Measurements from ENCODE around the gene LCA5. TPM values are rescaled to one million over a fixed set of nuclear protein-coding genes. Genes with fewer than 3 reads are reported as not detected.
"Not testable (repeated sequence)": the region's sequence is repeated elsewhere in the genome, so short reads cannot be mapped to it uniquely, and the experiment has no call there.

Gene LCA5
- total and polyA plus RNA-seq, 2 donors (not counting 1 experiment from before 2014, with no cell fraction given) = 0.12 to 0.91 TPM

- Histone ChIP-seq H3K27me3 (replicated peaks in 1 of 4; ENCODE audit: control extremely low read depth in 1 of 4, control insufficient read depth in 3 of 4, insufficient read depth in 4 of 4, low read length in 3 of 4) (peaks cover 0 to 5% (median 0%) of the 10 kb centered on the region in 4 experiments), H2AFZ (ENCODE audit: insufficient read depth, low read depth, low read length, poor library complexity, severe bottlenecking) (peak overlapping the region; percentile 99), H3K27ac (ENCODE audit: low read length in 2 of 2) (no peak overlapping the region), H3K4me2 (replicated peaks; ENCODE audit: low read depth, low read length, poor library complexity, severe bottlenecking) (peak overlapping the region; percentile 92), H3K4me3 (ENCODE audit: control extremely low read depth in 1 of 5, extremely low read depth in 1 of 5, insufficient read depth in 1 of 5, low read depth in 2 of 5, low read length in 4 of 5) (peak overlapping the region; percentile 63 to 92 (median 81)), H3K79me2 (ENCODE audit: control insufficient read depth, insufficient read depth, low read length) (no peaks in the 10 kb centered on the region), H3K36me3 (replicated peaks in 1 of 2; ENCODE audit: control extremely low read depth in 1 of 2, control insufficient read depth in 1 of 2, extremely low read depth in 1 of 2, insufficient read depth in 2 of 2, low read length in 1 of 2) (no peaks in the 10 kb centered on the region), H3K9ac (ENCODE audit: low read length) (peak overlapping the region; percentile 83), H3K9me3 (ENCODE audit: control extremely low read depth in 1 of 3, control insufficient read depth in 2 of 3, insufficient read depth in 1 of 3, low read length in 2 of 3) (peaks cover 0 to 4% (median 0%) of the 10 kb centered on the region in 3 donors), H4K20me1 (ENCODE audit: control insufficient read depth, insufficient read depth, low read length, poor library complexity, severe bottlenecking) (no peaks in the 10 kb centered on the region), H3K4me1 (ENCODE audit: control insufficient read depth in 2 of 2, insufficient read depth in 2 of 2, low read length in 2 of 2) (peaks cover 12 to 15% of the 10 kb centered on the region in 2 donors)
- CTCF ChIA-PET = interaction anchor here (0.8 kb wide), 1 partner anchor 330 kb away, joined by 3 read pairs; no protein-coding TSS in a partner anchor
- POLR2A ChIA-PET = no interaction called here
- Mint-ChIP-seq H3K4me3 (no peak overlapping the region), H3K4me1 (no peaks in the 10 kb centered on the region), H3K9me3 (ENCODE audit: insufficient read depth) (no peaks in the 10 kb centered on the region), H3K27me3 (peaks cover 9% of the 10 kb centered on the region), H3K27ac (no peak overlapping the region)
- TF ChIP-seq EZH2 (IDR thresholded peaks at IDR 0.05; ENCODE audit: borderline replicate concordance, insufficient read depth, low read depth, low read length, poor library complexity, severe bottlenecking) = no peak
- no peak for TF ChIP-seq CTCF (IDR thresholded peaks at IDR 0.05)
- ATAC-seq (ENCODE audit: low read depth) = no peak
- DNase-seq = no peak
- intact Hi-C loops (cut with micrococcal nuclease) = loop anchor here (5.0 to 10.0 kb wide), 2 partner anchors 239 to 674 kb away; partner anchors contain the start of gene IRAK1BP1
- WGBS (ENCODE audit: insufficient coverage) = no CpG with 5 or more reads among the region's 14 CpGs
These were observed 1.1 kb upstream of the LCA5 start for GRCh38 chr6:79538106-79538971.

GRCh38 chr6:79536585-79536953 is 661 bp downstream of the LCA5 start:
- CTCF ChIA-PET = no interaction called here
- Mint-ChIP-seq H3K9me3 (ENCODE audit: insufficient read depth) (no peaks in the 10 kb centered on the region), H3K27me3 (peaks cover 9% of the 10 kb centered on the region), H3K4me1 (no peaks in the 10 kb centered on the region), H3K27ac (no peak overlapping the region), H3K4me3 (no peak overlapping the region)
- Histone ChIP-seq H2AFZ (ENCODE audit: insufficient read depth, low read depth, low read length, poor library complexity, severe bottlenecking) (peak overlapping the region; percentile 99), H3K4me3 (ENCODE audit: control extremely low read depth in 1 of 5, extremely low read depth in 1 of 5, insufficient read depth in 1 of 5, low read depth in 2 of 5, low read length in 4 of 5) (peak overlapping the region; percentile 4 to 92 (median 81)), H4K20me1 (ENCODE audit: control insufficient read depth, insufficient read depth, low read length, poor library complexity, severe bottlenecking) (no peaks in the 10 kb centered on the region), H3K27ac (ENCODE audit: low read length in 2 of 2) (peak overlapping the region in 1 of 2 donors; percentile 59), H3K9me3 (ENCODE audit: control extremely low read depth in 1 of 3, control insufficient read depth in 2 of 3, insufficient read depth in 1 of 3, low read length in 2 of 3) (peaks cover 0 to 4% (median 0%) of the 10 kb centered on the region in 3 donors), H3K79me2 (ENCODE audit: control insufficient read depth, insufficient read depth, low read length) (no peaks in the 10 kb centered on the region), H3K4me1 (ENCODE audit: control insufficient read depth in 2 of 2, insufficient read depth in 2 of 2, low read length in 2 of 2) (peaks cover 12 to 15% of the 10 kb centered on the region in 2 donors), H3K36me3 (replicated peaks in 1 of 2; ENCODE audit: control extremely low read depth in 1 of 2, control insufficient read depth in 1 of 2, extremely low read depth in 1 of 2, insufficient read depth in 2 of 2, low read length in 1 of 2) (no peaks in the 10 kb centered on the region), H3K4me2 (replicated peaks; ENCODE audit: low read depth, low read length, poor library complexity, severe bottlenecking) (peak overlapping the region; percentile 92), H3K9ac (ENCODE audit: low read length) (peak overlapping the region; percentile 83), H3K27me3 (replicated peaks in 1 of 4; ENCODE audit: control extremely low read depth in 1 of 4, control insufficient read depth in 3 of 4, insufficient read depth in 4 of 4, low read length in 3 of 4) (peaks cover 0 to 5% (median 0%) of the 10 kb centered on the region in 4 experiments)
- DNase-seq (no peak), ATAC-seq (ENCODE audit: low read depth) (no peak)
- 3% methylated on average over 5 of the region's 9 CpGs for WGBS (ENCODE audit: insufficient coverage)
- POLR2A ChIA-PET = no interaction called here
- TF ChIP-seq EZH2 (IDR thresholded peaks at IDR 0.05; ENCODE audit: borderline replicate concordance, insufficient read depth, low read depth, low read length, poor library complexity, severe bottlenecking) = no peak
- no peak for TF ChIP-seq CTCF (IDR thresholded peaks at IDR 0.05)
- intact Hi-C loops (cut with micrococcal nuclease) = loop anchor here (2.0 to 10.0 kb wide), 3 partner anchors 241 to 672 kb away; partner anchors contain the start of genes IRAK1BP1 and TTK

- not testable (repeated sequence) for H3K27me3 Mint-ChIP-seq
These were observed 7.7 kb downstream of the LCA5 start for GRCh38 chr6:79529567-79529966.

More at GRCh38 chr6:79529567-79529966, 7.7 kb downstream of the LCA5 start:
- H3K4me3 ChIP-seq (ENCODE audit: control extremely low read depth in 1 of 5, extremely low read depth in 1 of 5, insufficient read depth in 1 of 5, low read depth in 2 of 5, low read length in 4 of 5); H3K9me3 Mint-ChIP-seq (ENCODE audit: insufficient read depth); POLR2A ChIA-PET; H3K79me2 ChIP-seq (ENCODE audit: control insufficient read depth, insufficient read depth, low read length); H3K9ac ChIP-seq (ENCODE audit: low read length); DNase-seq; H3K4me2 ChIP-seq (replicated peaks; ENCODE audit: low read depth, low read length, poor library complexity, severe bottlenecking); H3K4me1 ChIP-seq (ENCODE audit: control insufficient read depth in 2 of 2, insufficient read depth in 2 of 2, low read length in 2 of 2); H3K36me3 ChIP-seq (replicated peaks in 1 of 2; ENCODE audit: control extremely low read depth in 1 of 2, control insufficient read depth in 1 of 2, extremely low read depth in 1 of 2, insufficient read depth in 2 of 2, low read length in 1 of 2); H3K4me3 Mint-ChIP-seq; ATAC-seq (ENCODE audit: low read depth); CTCF ChIA-PET; H3K9me3 ChIP-seq (ENCODE audit: control extremely low read depth in 1 of 3, control insufficient read depth in 2 of 3, insufficient read depth in 1 of 3, low read length in 2 of 3); H3K4me1 Mint-ChIP-seq; H3K27me3 ChIP-seq (replicated peaks in 1 of 4; ENCODE audit: control extremely low read depth in 1 of 4, control insufficient read depth in 3 of 4, insufficient read depth in 4 of 4, low read length in 3 of 4); H3K27ac Mint-ChIP-seq; H2AFZ ChIP-seq (ENCODE audit: insufficient read depth, low read depth, low read length, poor library complexity, severe bottlenecking); H3K27ac ChIP-seq (ENCODE audit: low read length in 2 of 2); intact Hi-C loops (cut with micrococcal nuclease); H4K20me1 ChIP-seq (ENCODE audit: control insufficient read depth, insufficient read depth, low read length, poor library complexity, severe bottlenecking): not testable (repeated sequence)
- no CpG with 5 or more reads among the region's 4 CpGs for WGBS (ENCODE audit: insufficient coverage)

All from B cell (primary cell).